Right lobe of liver (tissue), 4 donors: ENCODE data around the gene FAM50A.
"Not testable (repeated sequence)": the region's sequence is repeated elsewhere in the genome, so short reads cannot be mapped to it uniquely, and the experiment has no call there.

Experiments used
- POLR2A ChIP-seq: fragments of 450-650 bp; IDR thresholded peaks from one replicate; pipeline ENCODE4 v1.6.1; 2017; ENCODE audit warnings: antibody characterized with exemption, mild to moderate bottlenecking
- TF ChIP-seq, protein P1 (sequence below), 4 donors: fragments of 200-600 bp in 3 of 4; fragments of 450-650 bp in 1 of 4; IDR thresholded peaks; one replicate each; pipeline versions ENCODE4 v1.5.1 to v1.8.0; 2016 to 2022; ENCODE audit warnings: antibody characterized with exemption in 4 of 4, mild to moderate bottlenecking in 2 of 4
- donor health status: DM: no; HTN: no; CAD: no.
- donor health status: DM: no; HTN: no; CAD: no.
- donor health status: DM: no; HTN: yes; CAD: no.

DNA sequence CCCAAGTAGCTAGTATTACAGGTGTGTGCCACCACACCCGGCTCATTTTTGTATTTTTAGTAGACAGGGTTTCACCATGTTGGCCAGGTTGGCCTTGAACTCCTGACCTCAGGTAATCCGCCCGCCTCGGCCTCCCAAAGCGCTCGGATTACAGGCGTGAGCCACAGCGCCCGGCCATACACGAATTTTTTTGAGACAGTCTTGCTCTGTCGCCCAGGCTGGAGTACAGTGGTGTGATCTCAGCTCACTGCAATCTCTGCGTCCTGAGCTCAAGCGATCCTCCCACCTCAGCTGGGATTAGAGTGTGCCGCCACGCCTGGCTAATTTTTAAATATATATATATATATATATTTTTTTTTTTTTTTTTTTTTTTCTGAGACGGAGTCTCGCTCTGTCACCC, 47.6 kb upstream of the FAM50A start:
- TF ChIP-seq, protein P1, sequence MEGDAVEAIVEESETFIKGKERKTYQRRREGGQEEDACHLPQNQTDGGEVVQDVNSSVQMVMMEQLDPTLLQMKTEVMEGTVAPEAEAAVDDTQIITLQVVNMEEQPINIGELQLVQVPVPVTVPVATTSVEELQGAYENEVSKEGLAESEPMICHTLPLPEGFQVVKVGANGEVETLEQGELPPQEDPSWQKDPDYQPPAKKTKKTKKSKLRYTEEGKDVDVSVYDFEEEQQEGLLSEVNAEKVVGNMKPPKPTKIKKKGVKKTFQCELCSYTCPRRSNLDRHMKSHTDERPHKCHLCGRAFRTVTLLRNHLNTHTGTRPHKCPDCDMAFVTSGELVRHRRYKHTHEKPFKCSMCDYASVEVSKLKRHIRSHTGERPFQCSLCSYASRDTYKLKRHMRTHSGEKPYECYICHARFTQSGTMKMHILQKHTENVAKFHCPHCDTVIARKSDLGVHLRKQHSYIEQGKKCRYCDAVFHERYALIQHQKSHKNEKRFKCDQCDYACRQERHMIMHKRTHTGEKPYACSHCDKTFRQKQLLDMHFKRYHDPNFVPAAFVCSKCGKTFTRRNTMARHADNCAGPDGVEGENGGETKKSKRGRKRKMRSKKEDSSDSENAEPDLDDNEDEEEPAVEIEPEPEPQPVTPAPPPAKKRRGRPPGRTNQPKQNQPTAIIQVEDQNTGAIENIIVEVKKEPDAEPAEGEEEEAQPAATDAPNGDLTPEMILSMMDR (IDR thresholded peaks at IDR 0.05), result not testable (repeated sequence)
- TF ChIP-seq POLR2A, result not testable (repeated sequence)
